Measurements from ENCODE around the gene TNFRSF8.

TNFRSF8 gene

GRCh38 chr1:12123172-12123571 is 60.1 kb downstream of the TNFRSF8 start:
- DNase-seq, result no peak

DNA sequence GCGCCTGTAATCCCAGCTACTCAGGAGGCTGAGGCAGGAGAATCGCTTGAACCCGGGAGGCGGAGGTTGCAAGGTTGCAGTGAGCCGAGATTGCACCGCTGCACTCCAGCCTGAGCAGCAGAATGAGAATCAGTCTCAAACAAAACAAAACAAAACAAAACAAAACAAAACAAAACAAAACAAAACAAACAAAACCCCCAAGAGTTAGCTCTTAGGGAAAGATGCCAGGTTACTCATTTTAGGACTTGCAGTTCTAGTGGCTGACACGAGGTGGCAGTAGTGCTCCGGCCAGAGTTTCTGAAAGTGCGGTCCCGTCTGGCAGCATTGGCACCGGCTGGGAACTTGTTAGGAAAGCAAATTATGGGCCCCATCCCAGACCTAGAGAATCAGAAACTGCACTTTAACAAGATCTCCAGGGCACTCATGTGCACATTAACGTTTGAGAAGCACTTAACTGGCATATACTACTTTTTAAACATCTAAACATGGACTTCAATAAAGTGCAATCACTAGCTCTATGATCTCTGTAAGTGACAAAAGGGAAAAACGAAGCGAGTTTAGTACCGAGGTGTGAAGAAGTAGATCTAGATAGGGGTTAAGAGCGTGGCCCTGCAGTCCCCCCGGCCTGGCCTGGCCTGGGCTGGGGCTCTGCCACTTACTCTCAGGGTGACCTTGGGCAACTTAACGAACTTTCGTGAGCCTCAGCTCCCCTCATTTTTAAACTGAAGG is 61.8 kb downstream of the TNFRSF8 start:
- DNase-seq, result peak; percentile 40

DNA sequence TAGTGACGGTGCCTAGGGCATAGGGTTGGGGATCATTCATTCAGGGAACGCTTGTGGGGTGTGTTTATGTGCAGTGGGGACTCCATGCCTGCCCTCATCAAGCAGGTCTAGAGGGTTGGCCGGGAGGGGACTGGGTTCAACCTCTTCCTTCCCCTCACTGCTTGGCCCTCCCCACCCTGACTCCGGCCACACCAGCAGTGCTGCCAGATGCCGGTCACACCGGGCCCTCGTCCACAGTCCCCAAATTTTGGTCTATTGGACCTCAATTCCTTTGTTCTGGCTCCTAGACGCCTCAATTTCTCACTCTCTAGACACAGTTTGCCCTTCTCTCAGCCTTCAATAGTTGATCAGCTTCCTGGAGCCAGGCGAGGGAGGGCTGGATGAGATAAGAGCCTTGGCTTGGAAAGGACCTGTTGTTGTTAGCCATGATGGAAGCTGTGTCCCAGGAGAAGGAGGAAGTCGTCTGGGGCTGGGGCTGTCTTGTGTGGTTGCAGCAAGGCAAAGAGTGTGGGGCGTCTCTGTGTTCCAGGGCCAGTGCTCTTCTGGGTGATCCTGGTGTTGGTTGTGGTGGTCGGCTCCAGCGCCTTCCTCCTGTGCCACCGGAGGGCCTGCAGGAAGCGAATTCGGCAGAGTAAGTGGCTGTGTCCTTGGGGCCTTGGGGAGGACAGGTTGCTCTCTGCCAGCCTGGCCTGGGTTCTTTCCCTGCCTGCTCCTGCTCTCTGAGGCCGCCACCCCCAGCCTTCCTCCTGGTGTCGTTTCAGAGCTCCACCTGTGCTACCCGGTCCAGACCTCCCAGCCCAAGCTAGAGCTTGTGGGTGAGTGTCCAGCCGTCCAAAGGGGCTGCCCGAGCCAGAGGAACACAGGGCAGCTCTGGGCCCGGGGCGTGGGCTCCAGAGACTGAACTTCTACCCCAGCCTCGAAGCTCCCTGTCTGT is 62.6 kb downstream of the TNFRSF8 start:
- DNase-seq, result no peak

DNA sequence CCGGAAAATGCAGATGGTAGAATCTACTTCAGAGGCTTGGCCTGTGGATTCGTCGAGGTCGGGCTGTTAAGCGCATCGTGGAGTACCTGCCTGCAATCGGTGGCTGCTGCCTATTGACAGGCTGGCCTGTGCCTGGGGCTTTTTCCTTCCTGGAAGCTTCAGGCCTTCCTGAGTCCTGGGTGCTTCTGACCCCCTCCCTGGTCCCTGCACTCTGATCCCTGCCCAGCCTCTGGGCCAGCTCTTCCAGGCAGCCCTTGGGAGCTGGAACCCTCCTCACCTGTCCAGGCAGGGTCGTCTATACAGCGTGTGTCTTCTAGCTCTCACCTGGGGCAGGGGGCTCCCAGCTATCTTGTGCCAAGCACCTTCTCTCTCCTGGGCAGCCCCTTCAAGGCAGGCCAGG is 63.7 kb downstream of the TNFRSF8 start:
- no peak for DNase-seq

DNA sequence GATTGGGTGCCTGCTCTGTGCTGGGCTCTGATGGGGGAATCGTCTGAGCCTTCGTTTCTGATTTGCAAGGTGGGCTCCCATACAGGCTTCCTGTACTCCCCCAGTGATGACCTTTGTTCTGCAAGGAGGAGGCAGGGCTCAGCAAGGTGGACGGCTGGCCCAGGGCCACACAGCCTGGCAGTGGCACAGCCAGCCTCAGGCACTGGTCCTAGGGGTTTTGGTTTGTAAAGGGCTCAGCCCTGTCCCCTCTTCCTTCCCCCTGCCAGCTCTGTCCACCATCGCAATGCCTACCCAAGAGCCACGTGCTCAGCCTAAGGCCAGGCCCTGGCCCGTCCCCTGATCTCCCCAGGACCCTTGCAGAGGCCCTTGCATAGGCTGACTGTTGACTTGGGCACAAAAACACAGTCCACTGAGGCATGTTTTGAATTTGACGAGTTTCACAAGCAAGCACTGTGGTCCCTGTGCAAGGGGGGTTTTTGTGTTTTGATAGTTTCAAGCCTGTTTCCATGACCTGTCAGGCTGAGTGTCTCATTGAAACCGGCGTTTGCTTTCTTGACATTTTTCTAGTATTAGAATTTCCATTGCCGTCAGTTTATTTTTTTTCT is 64.2 kb downstream of the TNFRSF8 start:
- no peak for DNase-seq

DNA sequence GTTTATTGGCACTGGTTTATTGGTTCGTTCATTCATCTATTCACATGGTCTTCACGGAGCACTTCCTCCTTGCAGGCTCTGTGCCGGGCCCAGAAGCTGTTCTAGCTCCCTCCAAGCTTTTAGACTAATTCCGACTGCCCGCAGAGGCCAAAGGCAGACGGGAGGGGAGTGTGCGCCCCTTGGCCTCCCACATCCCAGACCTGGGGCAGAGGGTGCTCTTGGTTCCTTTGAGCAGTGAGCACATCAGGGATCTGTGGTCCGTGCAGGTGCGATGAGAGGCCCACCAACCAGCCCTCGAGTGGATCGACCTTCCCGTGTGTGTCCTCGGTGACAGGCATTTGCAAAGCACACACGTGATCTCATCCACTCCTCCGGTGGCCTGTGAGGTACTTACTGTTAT is 65.0 kb downstream of the TNFRSF8 start:
- no peak for DNase-seq

GRCh38 chr1:12129624-12130023 is 66.5 kb downstream of the TNFRSF8 start:
- no peak for DNase-seq

- DNase-seq, result no peak
Measured at GRCh38 chr1:12130466-12131130, 67.5 kb downstream of the TNFRSF8 start.

DNA sequence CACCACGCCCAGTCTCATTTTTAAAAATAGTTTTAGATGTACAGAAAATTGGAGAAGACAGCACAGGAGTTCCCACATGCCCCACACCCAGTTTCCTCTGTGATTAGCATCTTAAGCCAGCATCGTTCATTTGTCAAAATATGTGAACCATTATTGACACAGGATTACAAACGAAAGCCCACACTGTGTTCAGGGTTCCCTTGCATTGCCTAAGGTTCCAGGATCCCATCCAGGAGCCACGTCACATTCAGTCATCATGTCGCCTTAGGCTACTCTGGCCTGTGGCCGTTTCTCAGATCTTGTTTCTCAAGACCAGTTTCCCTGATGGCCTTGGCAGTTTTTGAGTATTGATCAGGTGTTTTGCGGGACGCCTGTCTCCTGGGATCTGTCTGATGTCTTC is 69.0 kb downstream of the TNFRSF8 start:
- DNase-seq, result no peak

DNA sequence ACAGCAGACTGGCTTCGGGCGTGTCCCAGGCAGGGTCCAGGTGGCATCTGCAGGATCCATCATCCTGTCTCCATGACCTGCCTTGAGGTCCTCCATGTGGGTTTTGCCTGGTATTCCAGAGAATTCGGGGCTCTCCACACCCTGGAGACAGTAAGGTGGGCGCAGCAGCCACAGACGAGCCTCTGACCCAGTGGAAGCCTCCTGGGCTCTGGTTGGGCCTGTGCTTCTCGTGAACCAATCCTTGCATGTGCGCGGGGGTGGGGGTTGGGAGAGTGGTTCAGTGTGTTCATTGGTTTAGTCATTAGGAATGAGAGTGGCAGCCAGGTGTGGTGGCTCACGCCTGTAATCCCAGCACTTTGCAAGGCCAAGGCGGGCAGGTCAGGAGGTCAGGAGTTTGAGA is 71.6 kb downstream of the TNFRSF8 start:
- no peak for DNase-seq

DNA sequence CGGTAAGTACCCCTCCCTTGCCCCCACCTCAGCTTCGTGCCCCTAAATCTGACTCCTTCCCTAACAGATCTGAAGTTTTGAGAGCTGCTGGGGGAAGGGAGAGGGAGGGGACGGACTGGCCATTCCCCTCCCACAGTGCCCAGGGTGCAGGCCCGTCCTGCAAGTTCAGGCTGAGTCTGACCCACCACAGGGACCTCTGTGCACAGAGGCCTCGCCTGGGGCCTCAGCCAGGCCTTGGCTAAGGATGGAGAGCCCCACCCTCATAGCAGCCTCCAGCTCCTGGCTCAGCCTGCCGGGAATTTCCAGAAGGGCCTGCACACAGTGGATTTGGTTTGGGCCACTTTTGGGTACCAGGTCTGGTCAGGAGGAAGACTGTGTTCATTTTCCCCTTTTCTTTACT is 72.5 kb downstream of the TNFRSF8 start:
- DNase-seq, result no peak

DNA sequence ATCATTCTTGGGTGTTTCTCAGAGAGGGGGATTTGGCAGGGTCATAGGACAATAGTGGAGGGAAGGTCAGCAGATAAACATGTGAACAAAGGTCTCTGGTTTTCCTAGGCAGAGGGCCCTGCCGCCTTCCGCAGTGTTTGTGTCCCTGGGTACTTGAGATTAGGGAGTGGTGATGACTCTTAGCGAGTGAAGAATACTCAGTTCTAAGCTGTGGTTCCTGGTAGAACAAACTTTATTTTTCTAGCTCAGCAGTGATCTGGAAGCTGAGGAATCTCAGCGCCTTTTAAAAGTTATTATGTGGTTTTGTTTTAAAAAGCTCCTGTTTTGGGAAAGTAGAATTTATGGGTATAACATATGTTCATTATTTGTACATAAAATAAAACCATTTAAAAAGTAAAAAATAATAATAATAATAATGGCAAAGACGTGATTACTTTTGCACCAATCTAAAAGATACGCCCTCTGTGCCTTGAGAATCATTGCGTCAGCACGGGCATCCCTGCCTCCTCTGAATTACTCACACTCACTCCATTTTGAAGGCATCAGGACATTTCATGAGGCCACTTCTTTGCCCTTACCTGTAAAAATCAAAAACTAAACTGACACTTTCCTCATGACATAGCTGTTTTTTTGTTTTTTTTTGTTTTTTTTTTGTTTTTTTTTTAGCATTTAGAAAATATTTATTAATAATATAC is 74.0 kb downstream of the TNFRSF8 start:
- no peak for DNase-seq

GRCh38 chr1:12138196-12139168 is 75.4 kb downstream of the TNFRSF8 start:
- DNase-seq, result no peak

- no peak for DNase-seq
Measured at GRCh38 chr1:12140016-12140415, 76.9 kb downstream of the TNFRSF8 start.

GRCh38 chr1:12140515-12141162 is 77.5 kb downstream of the TNFRSF8 start:
- no peak for DNase-seq

GRCh38 chr1:12141163-12141850 is 78.2 kb downstream of the TNFRSF8 start:
- DNase-seq, result no peak

- DNase-seq, result no peak
Measured at GRCh38 chr1:12142141-12142823, 79.2 kb downstream of the TNFRSF8 start.

DNA sequence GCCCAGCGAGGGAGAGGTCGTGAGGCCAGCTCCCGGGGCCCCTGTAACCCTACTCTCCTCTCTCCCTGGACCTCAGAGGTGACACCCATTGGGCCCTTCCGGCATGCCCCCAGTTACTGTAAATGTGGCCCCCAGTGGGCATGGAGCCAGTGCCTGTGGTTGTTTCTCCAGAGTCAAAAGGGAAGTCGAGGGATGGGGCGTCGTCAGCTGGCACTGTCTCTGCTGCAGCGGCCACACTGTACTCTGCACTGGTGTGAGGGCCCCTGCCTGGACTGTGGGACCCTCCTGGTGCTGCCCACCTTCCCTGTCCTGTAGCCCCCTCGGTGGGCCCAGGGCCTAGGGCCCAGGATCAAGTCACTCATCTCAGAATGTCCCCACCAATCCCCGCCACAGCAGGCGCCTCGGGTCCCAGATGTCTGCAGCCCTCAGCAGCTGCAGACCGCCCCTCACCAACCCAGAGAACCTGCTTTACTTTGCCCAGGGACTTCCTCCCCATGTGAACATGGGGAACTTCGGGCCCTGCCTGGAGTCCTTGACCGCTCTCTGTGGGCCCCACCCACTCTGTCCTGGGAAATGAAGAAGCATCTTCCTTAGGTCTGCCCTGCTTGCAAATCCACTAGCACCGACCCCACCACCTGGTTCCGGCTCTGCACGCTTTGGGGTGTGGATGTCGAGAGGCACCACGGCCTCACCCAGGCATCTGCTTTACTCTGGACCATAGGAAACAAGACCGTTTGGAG is 80.0 kb downstream of the TNFRSF8 start:
- no peak for DNase-seq

All from NCI-H2029 treated with DMSO at 0.1 percent for 48 hours (cell line).